GM23248 (cell line): ENCODE measurements around the gene GAK. TPM values are rescaled to one million over a fixed set of nuclear protein-coding genes. Genes with fewer than 3 reads are reported as not detected.

ENCODE experiments used
- DNase-seq: peaks from one replicate; pipeline ENCODE4 v3.0.0-alpha.2; 2015
- H2AFZ ChIP-seq: fragments of 200-600 bp; sonication (generic); 2 replicates; pipeline ENCODE4 v1.6.1; 2016; ENCODE audit warnings: antibody characterized with exemption
- H3F3A ChIP-seq: fragments of 200-600 bp; sonication (generic); 2 replicates; pipeline ENCODE4 v1.6.1; 2016; ENCODE audit warnings: mild to moderate bottlenecking, antibody characterized with exemption, mixed run types; ENCODE audit not compliant: insufficient read depth
- H3K27ac ChIP-seq: fragments of 200-600 bp; sonication (generic); 2 replicates; pipeline ENCODE4 v1.5.1; 2016; ENCODE audit warnings: mild to moderate bottlenecking
- H3K27me3 ChIP-seq: fragments of 200-600 bp; sonication (generic); replicated peaks from 2 replicates; pipeline ENCODE4 v1.6.1; 2016; ENCODE audit warnings: mild to moderate bottlenecking; ENCODE audit not compliant: insufficient read depth
- H3K36me3 ChIP-seq: fragments of 200-600 bp; sonication (generic); 2 replicates; pipeline ENCODE4 v1.6.1; 2016; ENCODE audit warnings: low read depth, mild to moderate bottlenecking
- H3K4me1 ChIP-seq: fragments of 200-600 bp; sonication (generic); 2 replicates; pipeline ENCODE4 v1.6.1; 2016; ENCODE audit warnings: mild to moderate bottlenecking; ENCODE audit not compliant: insufficient read depth
- H3K4me2 ChIP-seq: fragments of 200-600 bp; sonication (generic); one replicate; pipeline ENCODE4 v1.6.1; 2016; ENCODE audit warnings: mild to moderate bottlenecking; ENCODE audit not compliant: unreplicated experiment
- H3K4me3 ChIP-seq: fragments of 200-600 bp; sonication (generic); 2 replicates; pipeline ENCODE4 v1.5.1; 2016; ENCODE audit warnings: mild to moderate bottlenecking
- H3K79me2 ChIP-seq: fragments of 200-600 bp; sonication (generic); 2 replicates; pipeline ENCODE4 v1.6.1; 2016; ENCODE audit warnings: mild to moderate bottlenecking; ENCODE audit not compliant: insufficient read depth
- H3K9ac ChIP-seq: fragments of 200-600 bp; sonication (generic); 2 replicates; pipeline ENCODE4 v1.6.1; 2016; ENCODE audit warnings: mild to moderate bottlenecking
- H3K9me2 ChIP-seq: fragments of 200-600 bp; sonication (generic); 2 replicates; pipeline ENCODE4 v1.6.1; 2016; ENCODE audit warnings: mixed run types, mild to moderate bottlenecking, moderate library complexity; ENCODE audit not compliant: insufficient read depth
- H3K9me3 ChIP-seq: fragments of 200-600 bp; sonication (generic); one replicate; pipeline ENCODE4 v1.6.1; 2017; ENCODE audit warnings: low read depth
- H4K20me1 ChIP-seq: fragments of 200-600 bp; sonication (generic); 2 replicates; pipeline ENCODE4 v1.6.0; 2016; ENCODE audit not compliant: insufficient read depth
- EZH2 ChIP-seq: fragments of 200-600 bp; sonication (generic); IDR thresholded peaks from 2 replicates; pipeline ENCODE4 v1.6.1; 2018; ENCODE audit warnings: antibody characterized with exemption, mild to moderate bottlenecking; ENCODE audit not compliant: insufficient read depth, poor library complexity, severe bottlenecking
- EZH2phosphoT487 ChIP-seq: fragments of 200-600 bp; sonication (generic); IDR thresholded peaks from 2 replicates; pipeline ENCODE4 v1.6.1; 2018; ENCODE audit warnings: antibody characterized with exemption, moderate library complexity, mild to moderate bottlenecking, low read depth; ENCODE audit not compliant: insufficient read depth
- WGBS, 2 experiments: methylation state at CpG; one replicate each; pipeline ENCODE4 v1.1.6; 2015 to 2017; ENCODE audit warnings: low lambda C conversion rate in 2 of 2, low coverage in 1 of 2; ENCODE audit errors: missing lambda C conversion rate in 2 of 2; 5-methylcytosine and 5-hydroxymethylcytosine counted together
- in situ Hi-C: fragments of 300-500 bp; cut with MboI; formaldehyde crosslinking; loops from 2 replicates; pipeline ENCODE4 v1.15.0; 2020
- polyA plus RNA-seq: library from polyadenylated mRNA; unstranded; fragments of >200 nt; fragmentation: Nextera tagmentation; extraction: Ambion mirVana; gene quantifications from 2 replicates; pipeline ENCODE4 v1.2.1, GENCODE V29; 2016
- total RNA-seq: library from RNA; depleted of rRNA; stranded (reverse); fragments of >200 nt; shearing (Covaris generic); gene quantifications from 2 replicates; pipeline ENCODE4 v1.2.3, GENCODE V29; 2014

The GAK gene
- total and polyA plus RNA-seq, 2 experiments from 2014 or later: 41.1 to 86.7 TPM

DNA sequence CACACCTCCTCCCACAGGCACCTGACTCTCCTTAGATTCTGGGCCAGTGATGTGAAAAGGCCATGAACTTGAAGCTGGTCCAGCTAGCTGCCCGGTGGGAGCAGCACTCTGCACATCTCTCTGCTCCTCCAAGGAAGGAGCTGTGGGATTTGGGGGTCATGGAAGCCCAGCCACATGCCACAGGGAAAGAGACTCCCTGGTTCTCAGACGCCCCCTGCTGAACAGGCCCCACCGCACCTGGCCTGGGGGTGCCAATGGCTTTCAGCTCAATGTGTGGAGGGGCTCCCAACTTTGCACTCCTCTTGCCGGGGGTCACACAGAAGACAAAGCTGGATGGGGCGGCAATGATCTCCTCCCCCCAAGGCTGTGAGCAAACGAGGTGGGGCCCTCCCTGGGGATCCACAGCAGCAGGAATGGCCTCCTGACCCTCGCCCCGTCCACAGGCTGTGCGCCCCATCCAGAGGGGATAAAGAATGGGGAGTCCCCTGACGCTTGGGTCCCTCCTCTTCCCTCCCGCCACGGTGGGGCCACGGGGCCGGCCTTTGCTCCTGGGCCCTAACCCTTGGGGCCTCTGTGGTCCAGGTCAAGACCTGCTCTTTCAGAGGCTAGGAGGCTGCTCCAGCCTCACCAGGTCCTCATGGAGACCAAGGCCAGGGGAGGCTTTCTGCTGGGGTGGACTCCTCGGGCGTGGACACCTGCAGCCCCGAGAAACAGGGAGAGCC is 51.3 kb downstream of the GAK start:
- in situ Hi-C loops: no loop called here
- no peaks in the 10 kb centered on the region for H3K9me2 ChIP-seq
- no peaks in the 10 kb centered on the region for H3K79me2 ChIP-seq
- H3K27ac ChIP-seq: no peak overlapping the region
- no peak overlapping the region for H3K9ac ChIP-seq
- TF ChIP-seq EZH2phosphoT487 (no peak), EZH2 (no peak)
- no peaks in the 10 kb centered on the region for H3F3A ChIP-seq
- H3K4me1 ChIP-seq: no peaks in the 10 kb centered on the region
- H3K27me3 ChIP-seq: no peaks in the 10 kb centered on the region
- no peak overlapping the region for H2AFZ ChIP-seq
- H3K9me3 ChIP-seq: no peaks in the 10 kb centered on the region
- no peaks in the 10 kb centered on the region for H4K20me1 ChIP-seq
- H3K36me3 ChIP-seq: peaks cover 4% of the 10 kb centered on the region; the same call in 1 of the 2 replicates
- 89 to 93% methylated on average over 16 to 17 of the region's 17 CpGs for WGBS, 2 experiments
- no peak for DNase-seq
- H3K4me3 ChIP-seq: no peak overlapping the region
- H3K4me2 ChIP-seq: no peak overlapping the region

DNA sequence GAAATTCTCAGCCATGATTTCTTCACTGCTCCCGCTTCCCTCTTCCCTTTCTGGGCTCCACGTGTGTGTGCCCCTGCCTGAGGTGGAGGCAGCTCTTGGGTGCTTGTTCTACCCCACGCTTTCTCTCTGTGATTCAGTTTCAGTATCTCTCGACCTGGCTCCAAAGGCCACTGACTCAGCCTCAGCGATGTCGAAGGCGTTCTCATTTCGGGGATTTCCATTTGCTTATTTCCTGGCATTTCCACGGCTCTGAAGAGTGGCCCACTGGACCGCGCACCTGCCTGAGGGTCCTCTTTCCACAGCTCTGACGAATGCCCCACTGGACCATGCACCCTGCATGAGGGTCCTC is 52.4 kb downstream of the GAK start:
- no peaks in the 10 kb centered on the region for H3K27me3 ChIP-seq
- no peaks in the 10 kb centered on the region for H3K4me1 ChIP-seq
- no peak for TF ChIP-seq EZH2phosphoT487
- TF ChIP-seq EZH2: no peak
- peaks cover 4% of the 10 kb centered on the region; the same call in 1 of the 2 replicates for H3F3A ChIP-seq
- no peaks in the 10 kb centered on the region for H3K79me2 ChIP-seq
- H4K20me1 ChIP-seq: no peaks in the 10 kb centered on the region
- H2AFZ ChIP-seq: no peak overlapping the region
- H3K9ac ChIP-seq: no peak overlapping the region
- H3K9me2 ChIP-seq: no peaks in the 10 kb centered on the region
- H3K27ac ChIP-seq: no peak overlapping the region
- in situ Hi-C loops: no loop called here
- H3K36me3 ChIP-seq: peaks cover 8% of the 10 kb centered on the region; the same call in 1 of the 2 replicates
- DNase-seq: no peak
- no peak overlapping the region for H3K4me2 ChIP-seq
- H3K9me3 ChIP-seq: no peaks in the 10 kb centered on the region
- 92 to 94% methylated on average over 12 of the region's 12 CpGs for WGBS, 2 experiments
- no peak overlapping the region for H3K4me3 ChIP-seq

DNA sequence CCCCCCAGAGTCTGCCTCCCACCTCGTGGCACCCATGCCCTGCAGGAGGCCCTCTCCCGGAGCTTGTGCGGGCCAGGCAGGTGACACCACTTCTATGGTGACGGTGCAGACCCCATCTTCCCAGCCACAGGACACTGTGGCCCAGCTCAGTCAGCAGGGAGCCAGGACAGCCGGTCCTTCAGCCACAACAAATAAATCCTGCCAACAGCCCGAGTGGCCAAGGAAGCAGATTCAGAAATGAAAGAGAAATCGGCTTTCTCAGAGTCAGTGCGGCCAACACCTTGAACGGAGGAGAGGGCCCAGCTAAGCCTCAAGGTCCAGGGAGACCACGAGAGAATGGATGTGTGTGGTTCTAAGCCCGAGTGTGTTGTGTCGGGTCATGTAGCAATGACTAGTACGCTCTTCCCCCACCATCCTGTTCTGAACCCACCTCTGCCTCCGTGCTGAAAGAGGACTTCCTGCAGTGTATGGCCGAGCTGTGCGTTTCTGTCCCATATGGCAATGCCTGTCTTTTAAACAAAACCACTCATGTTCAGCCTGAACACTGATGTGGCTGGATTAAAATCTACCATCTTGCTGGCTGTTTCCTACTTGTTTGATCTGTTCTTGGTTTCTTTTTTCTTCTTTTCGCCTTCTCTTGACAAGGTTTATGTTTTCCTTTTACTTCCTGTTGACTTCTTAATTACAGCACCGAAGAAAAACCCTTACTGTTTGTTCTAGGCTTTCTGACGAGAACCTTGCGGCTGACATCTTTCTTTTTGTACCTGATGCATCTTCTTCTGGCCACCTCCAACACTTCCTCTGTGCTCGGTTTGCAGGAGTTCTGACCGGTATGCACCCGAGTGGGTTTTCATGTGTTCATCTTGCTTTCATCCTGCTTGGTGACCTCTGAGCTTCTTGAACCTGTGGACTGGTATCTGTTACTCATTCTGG is 53.1 kb downstream of the GAK start:
- peaks cover 4% of the 10 kb centered on the region; the same call in 1 of the 2 replicates for H3F3A ChIP-seq
- H3K36me3 ChIP-seq: peaks cover 13% of the 10 kb centered on the region; the same call in 1 of the 2 replicates
- in situ Hi-C loops: no loop called here
- no peaks in the 10 kb centered on the region for H3K79me2 ChIP-seq
- H3K4me2 ChIP-seq: no peak overlapping the region
- H3K27ac ChIP-seq: no peak overlapping the region
- H3K9ac ChIP-seq: no peak overlapping the region
- DNase-seq: no peak
- H3K9me2 ChIP-seq: no peaks in the 10 kb centered on the region
- no peak overlapping the region for H2AFZ ChIP-seq
- no peaks in the 10 kb centered on the region for H4K20me1 ChIP-seq
- H3K27me3 ChIP-seq: no peaks in the 10 kb centered on the region
- TF ChIP-seq EZH2phosphoT487 (no peak), EZH2 (no peak)
- 86 to 88% methylated on average over 23 of the region's 23 CpGs for WGBS, 2 experiments
- H3K9me3 ChIP-seq: no peaks in the 10 kb centered on the region
- H3K4me1 ChIP-seq: no peaks in the 10 kb centered on the region
- H3K4me3 ChIP-seq: no peak overlapping the region

DNA sequence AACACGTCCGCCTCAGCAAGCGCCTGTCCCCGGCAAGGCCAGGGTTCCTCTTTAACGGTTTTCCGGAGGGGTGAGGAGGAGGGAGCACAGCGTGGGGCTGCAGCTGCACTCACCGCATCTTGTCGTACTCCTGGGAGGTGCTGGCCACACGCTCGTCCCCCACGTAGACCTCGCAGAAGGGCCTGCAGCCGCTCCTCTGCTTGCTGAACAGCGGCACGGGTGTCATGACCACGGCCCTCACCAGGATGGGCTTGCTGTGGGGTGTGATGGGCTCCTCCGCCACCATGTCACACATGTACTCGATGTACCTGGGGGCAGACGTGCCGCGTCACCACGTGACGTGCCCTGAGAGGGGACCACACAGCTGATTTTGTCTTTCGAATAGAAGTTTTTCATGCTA is 54.6 kb downstream of the GAK start:
- Histone ChIP-seq H3F3A (peaks cover 4% of the 10 kb centered on the region; the same call in 1 of the 2 replicates), H3K79me2 (no peaks in the 10 kb centered on the region), H2AFZ (no peak overlapping the region), H3K4me3 (no peak overlapping the region), H3K27ac (no peak overlapping the region), H3K9me2 (no peaks in the 10 kb centered on the region), H3K9me3 (no peaks in the 10 kb centered on the region), H3K4me2 (no peak overlapping the region), H3K27me3 (no peaks in the 10 kb centered on the region), H3K4me1 (no peaks in the 10 kb centered on the region), H3K36me3 (peaks cover 15% of the 10 kb centered on the region; the same call in 1 of the 2 replicates), H4K20me1 (no peaks in the 10 kb centered on the region), H3K9ac (no peak overlapping the region)
- no peak for TF ChIP-seq EZH2
- TF ChIP-seq EZH2phosphoT487: no peak
- in situ Hi-C loops: no loop called here
- 92 to 93% methylated on average over 20 to 25 of the region's 25 CpGs for WGBS, 2 experiments
- no peak for DNase-seq
